ENCODE results near the gene PTPRR. TPM values are rescaled to one million over a fixed set of nuclear protein-coding genes. Genes with fewer than 3 reads are reported as not detected.

PTPRR gene
- total and polyA plus RNA-seq, 5 experiments from 2014 or later: not detected

DNA sequence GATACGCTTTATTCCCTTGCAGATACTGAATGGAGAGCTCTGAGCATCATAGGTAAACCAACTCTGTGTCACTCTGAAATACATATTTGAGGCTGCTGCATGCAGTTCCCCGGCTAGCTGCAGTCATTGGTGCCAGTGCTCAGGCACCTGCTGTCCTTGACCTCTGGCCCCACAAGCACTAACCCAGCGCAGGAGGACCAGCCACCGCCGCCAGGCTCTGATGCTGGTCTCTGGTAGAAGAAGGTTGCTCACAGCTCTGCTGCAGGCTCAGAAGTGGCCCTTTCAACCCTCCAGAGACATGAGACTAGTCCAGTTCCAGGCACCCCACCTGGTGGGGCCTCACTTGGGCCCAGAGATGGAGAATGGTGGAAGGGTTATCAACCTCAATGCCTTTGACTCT is 248.8 kb downstream of the PTPRR start:
- no peak for ATAC-seq
- H3K4me3 Mint-ChIP-seq: no peak overlapping the region
- POLR2A ChIA-PET: no interaction called here
- H3K36me3 Mint-ChIP-seq: no peaks in the 10 kb centered on the region
- H3K27ac Mint-ChIP-seq: no peak overlapping the region
- H3K27me3 Mint-ChIP-seq: peaks cover 2 to 24% (median 6%) of the 10 kb centered on the region in 5 donors
- H3K4me1 Mint-ChIP-seq: no peaks in the 10 kb centered on the region
- no peak for DNase-seq
- H3K9me3 Mint-ChIP-seq: peaks cover 0 to 9% (median 0%) of the 10 kb centered on the region in 9 donors

- Mint-ChIP-seq H3K27ac (no peak overlapping the region), H3K27me3 (peaks cover 2 to 24% (median 6%) of the 10 kb centered on the region in 5 donors), H3K4me3 (no peak overlapping the region), H3K9me3 (peaks cover 0 to 4% (median 0%) of the 10 kb centered on the region in 9 donors), H3K4me1 (no peaks in the 10 kb centered on the region), H3K36me3 (no peaks in the 10 kb centered on the region)
- ATAC-seq (no peak), DNase-seq (no peak)
- POLR2A ChIA-PET: no interaction called here
These were observed 249.6 kb downstream of the PTPRR start for GRCh38 chr12:70670948-70671347.

DNA sequence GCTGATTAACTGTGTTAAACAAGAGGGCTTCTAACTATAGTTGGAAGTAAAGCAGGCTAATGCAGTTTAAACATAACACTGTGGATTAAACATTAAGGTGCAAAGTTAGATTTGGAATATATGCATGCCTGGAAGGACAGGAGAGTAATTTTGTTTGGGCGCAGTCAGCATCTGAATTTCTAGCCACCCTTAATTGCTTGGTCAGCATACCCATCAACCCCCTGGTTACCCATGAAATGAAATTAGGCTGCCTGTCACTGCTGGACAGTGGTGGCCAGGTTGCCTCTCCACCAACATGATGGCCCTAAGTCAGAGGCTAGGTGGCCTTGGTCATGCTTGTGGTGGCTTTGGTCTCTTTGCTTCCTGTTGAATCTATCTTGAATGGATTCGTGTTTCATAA is 253.3 kb downstream of the PTPRR start:
- POLR2A ChIA-PET: no interaction called here
- peaks cover 0 to 18% (median 6%) of the 10 kb centered on the region in 5 donors for H3K27me3 Mint-ChIP-seq
- ATAC-seq (no peak), DNase-seq (no peak)
- H3K9me3 Mint-ChIP-seq: no peaks in the 10 kb centered on the region
- H3K27ac Mint-ChIP-seq: no peak overlapping the region
- no peaks in the 10 kb centered on the region for H3K36me3 Mint-ChIP-seq
- H3K4me3 Mint-ChIP-seq: no peak overlapping the region
- H3K4me1 Mint-ChIP-seq: no peaks in the 10 kb centered on the region

DNA sequence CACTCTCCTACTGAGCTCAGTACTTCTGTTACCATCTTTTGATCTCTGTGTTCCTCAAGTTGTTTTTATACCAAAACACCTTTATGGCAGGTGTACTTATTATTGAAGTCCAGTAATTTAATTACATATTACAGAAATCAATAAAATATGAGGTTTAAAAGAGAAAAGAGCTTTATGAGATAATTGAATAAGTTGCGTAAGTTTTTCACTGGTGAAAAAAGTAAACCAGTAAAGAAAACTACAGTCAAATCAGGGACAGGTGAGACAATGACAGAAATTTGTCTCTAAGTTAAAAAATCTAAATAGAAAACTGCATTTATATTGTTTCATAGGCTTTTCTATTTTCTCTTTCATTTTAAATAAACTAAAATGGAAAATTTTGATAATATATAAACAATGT is 254.2 kb downstream of the PTPRR start:
- DNase-seq (no peak), ATAC-seq (no peak)
- Mint-ChIP-seq H3K4me3 (no peak overlapping the region), H3K27me3 (peaks cover 0 to 10% (median 5%) of the 10 kb centered on the region in 5 donors), H3K27ac (no peak overlapping the region), H3K4me1 (peaks cover 0 to 4% (median 0%) of the 10 kb centered on the region in 4 donors), H3K9me3 (no peaks in the 10 kb centered on the region), H3K36me3 (no peaks in the 10 kb centered on the region)
- POLR2A ChIA-PET: no interaction called here

- no peak for ATAC-seq
- H3K4me3 Mint-ChIP-seq: no peak overlapping the region
These were observed 256.1 kb downstream of the PTPRR start for GRCh38 chr12:70664465-70664881.

GRCh38 chr12:70663838-70664237 is 256.7 kb downstream of the PTPRR start:
- POLR2A ChIA-PET: no interaction called here
- no peaks in the 10 kb centered on the region for H3K36me3 Mint-ChIP-seq
- no peaks in the 10 kb centered on the region for H3K9me3 Mint-ChIP-seq
- peaks cover 0 to 16% (median 5%) of the 10 kb centered on the region in 5 donors for H3K27me3 Mint-ChIP-seq
- H3K27ac Mint-ChIP-seq: no peak overlapping the region
- DNase-seq (no peak), ATAC-seq (no peak)
- no peak overlapping the region for H3K4me3 Mint-ChIP-seq
- H3K4me1 Mint-ChIP-seq: peaks cover 0 to 8% (median 0%) of the 10 kb centered on the region in 4 donors

More at GRCh38 chr12:70664465-70664881, 256.1 kb downstream of the PTPRR start:
- H3K36me3 Mint-ChIP-seq: no peaks in the 10 kb centered on the region
- H3K4me1 Mint-ChIP-seq: peaks cover 0 to 8% (median 0%) of the 10 kb centered on the region in 4 donors
- no peak for DNase-seq
- H3K27ac Mint-ChIP-seq: no peak overlapping the region
- H3K27me3 Mint-ChIP-seq: peaks cover 0 to 10% (median 5%) of the 10 kb centered on the region in 5 donors
- POLR2A ChIA-PET: no interaction called here
- no peaks in the 10 kb centered on the region for H3K9me3 Mint-ChIP-seq

DNA sequence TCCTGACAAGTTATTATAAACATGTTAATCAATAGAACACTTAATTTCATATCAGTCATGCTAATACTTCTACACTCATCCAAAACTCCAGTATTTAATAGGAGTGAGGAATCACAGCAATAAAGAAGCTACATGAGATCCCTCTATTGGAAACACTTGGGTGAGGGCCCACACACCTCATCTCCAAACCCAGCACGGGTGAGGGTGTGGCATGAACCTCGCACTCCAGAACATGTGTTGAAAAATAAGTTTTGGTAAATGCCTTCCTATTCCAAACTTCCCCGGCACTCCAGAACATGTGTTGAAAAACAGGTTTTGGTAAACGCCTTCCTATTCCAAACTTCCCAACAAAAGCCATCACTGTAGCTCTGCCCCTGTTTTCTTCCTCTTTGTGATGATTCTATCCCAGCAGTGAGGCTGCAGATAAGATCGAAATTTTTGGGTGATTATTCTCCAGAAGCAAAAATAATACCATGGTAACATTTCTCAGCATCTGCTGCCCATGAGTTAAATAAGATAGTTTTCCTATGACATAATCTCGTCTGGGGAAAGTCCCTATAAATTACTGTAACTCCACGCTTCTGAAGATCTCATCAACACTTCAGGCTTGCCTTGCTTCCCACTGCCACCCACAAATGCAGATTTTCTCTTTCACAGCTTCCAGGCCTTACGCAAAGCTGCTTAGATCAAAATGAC is 258.9 kb downstream of the PTPRR start:
- peaks cover 0 to 4% (median 0%) of the 10 kb centered on the region in 9 donors for H3K9me3 Mint-ChIP-seq
- no peaks in the 10 kb centered on the region for H3K36me3 Mint-ChIP-seq
- POLR2A ChIA-PET: no interaction called here
- no peak overlapping the region for H3K4me3 Mint-ChIP-seq
- no peak overlapping the region for H3K27ac Mint-ChIP-seq
- DNase-seq: no peak
- peaks cover 0 to 9% (median 3%) of the 10 kb centered on the region in 5 donors for H3K27me3 Mint-ChIP-seq
- H3K4me1 Mint-ChIP-seq: peaks cover 0 to 8% (median 0%) of the 10 kb centered on the region in 4 donors
- no peak for ATAC-seq

DNA sequence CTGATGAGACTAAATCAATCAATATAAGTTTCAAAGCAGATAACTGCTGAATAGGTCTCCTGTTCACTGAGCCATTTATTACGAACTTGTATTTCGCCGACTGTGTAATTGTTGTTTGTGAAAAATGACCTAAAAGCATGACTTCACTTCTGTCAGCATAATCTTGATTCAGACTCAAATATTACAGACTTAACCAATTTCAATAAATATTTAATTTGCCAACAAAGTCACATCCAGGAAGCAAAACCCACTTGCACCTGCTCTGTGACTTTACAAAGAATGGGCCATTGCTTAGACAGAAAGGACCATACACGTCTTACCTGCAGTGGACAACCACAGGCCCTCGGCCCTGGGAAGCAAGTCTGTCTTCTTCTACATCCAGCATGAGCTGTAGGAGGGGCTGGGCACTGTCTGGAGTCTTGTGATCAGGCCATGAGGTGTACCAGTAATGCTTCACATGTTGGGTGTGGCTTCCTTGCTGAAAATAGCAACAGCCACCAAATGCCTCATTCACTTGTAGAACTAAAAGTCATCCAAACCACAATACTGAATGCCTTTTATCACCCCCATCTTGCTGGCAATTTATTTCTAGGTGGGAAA is 259.8 kb downstream of the PTPRR start:
- H3K27ac Mint-ChIP-seq: no peak overlapping the region
- H3K36me3 Mint-ChIP-seq: no peaks in the 10 kb centered on the region
- H3K27me3 Mint-ChIP-seq: peaks cover 0 to 9% (median 3%) of the 10 kb centered on the region in 5 donors
- DNase-seq (no peak), ATAC-seq (no peak)
- H3K9me3 Mint-ChIP-seq: peaks cover 0 to 4% (median 0%) of the 10 kb centered on the region in 9 donors
- POLR2A ChIA-PET: no interaction called here
- H3K4me3 Mint-ChIP-seq: no peak overlapping the region
- peaks cover 0 to 8% (median 0%) of the 10 kb centered on the region in 4 donors for H3K4me1 Mint-ChIP-seq

DNA sequence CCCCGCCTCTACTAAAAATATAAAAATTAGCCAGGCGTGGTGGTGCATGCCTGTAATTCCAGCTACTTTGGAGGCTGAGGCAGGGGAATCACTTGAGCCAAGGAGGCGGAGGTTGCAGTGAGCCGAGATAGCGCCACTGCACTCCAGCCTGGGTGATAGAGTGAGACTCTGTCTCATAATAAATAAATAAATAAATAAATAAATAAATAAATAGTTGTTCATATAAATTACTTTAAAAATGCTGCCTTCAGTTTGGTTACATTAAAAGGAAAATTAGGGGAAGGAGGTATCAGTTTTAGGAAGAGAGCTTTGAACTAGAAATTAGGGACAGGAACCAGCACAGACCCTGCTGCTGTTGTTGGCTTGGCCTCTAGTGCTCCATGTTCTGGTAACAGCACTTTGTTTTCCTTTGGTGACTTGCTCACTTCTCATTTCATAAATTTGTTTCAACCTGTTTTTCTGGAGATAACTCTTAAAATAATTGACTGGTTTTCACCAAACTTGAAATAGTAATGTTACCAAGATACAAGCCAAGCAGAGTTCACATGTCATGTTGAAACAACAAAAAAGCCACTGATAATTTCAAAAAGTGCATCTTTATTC is 260.4 kb downstream of the PTPRR start:
- Mint-ChIP-seq H3K27me3 (peaks cover 0 to 9% (median 3%) of the 10 kb centered on the region in 5 donors), H3K9me3 (peaks cover 0 to 4% (median 0%) of the 10 kb centered on the region in 9 donors), H3K4me1 (peaks cover 0 to 8% (median 0%) of the 10 kb centered on the region in 4 donors), H3K4me3 (no peak overlapping the region), H3K27ac (no peak overlapping the region), H3K36me3 (no peaks in the 10 kb centered on the region)
- POLR2A ChIA-PET: no interaction called here
- ATAC-seq: no peak
- DNase-seq: no peak

GRCh38 chr12:70659077-70659606 is 261.4 kb downstream of the PTPRR start:
- Mint-ChIP-seq H3K27me3 (peaks cover 0 to 12% (median 3%) of the 10 kb centered on the region in 5 donors), H3K27ac (no peak overlapping the region), H3K36me3 (no peaks in the 10 kb centered on the region), H3K9me3 (peaks cover 0 to 4% (median 0%) of the 10 kb centered on the region in 9 donors), H3K4me1 (peaks cover 0 to 8% (median 0%) of the 10 kb centered on the region in 4 donors), H3K4me3 (no peak overlapping the region)
- POLR2A ChIA-PET: no interaction called here
- no peak for ATAC-seq
- no peak for DNase-seq

- POLR2A ChIA-PET: no interaction called here
- Mint-ChIP-seq H3K36me3 (no peaks in the 10 kb centered on the region), H3K4me3 (no peak overlapping the region), H3K27ac (no peak overlapping the region), H3K9me3 (peaks cover 0 to 4% (median 0%) of the 10 kb centered on the region in 9 donors), H3K27me3 (peaks cover 0 to 17% (median 3%) of the 10 kb centered on the region in 5 donors), H3K4me1 (peaks cover 0 to 8% (median 0%) of the 10 kb centered on the region in 4 donors)
- no peak for ATAC-seq
- DNase-seq: no peak
These were observed 262.8 kb downstream of the PTPRR start for GRCh38 chr12:70657616-70658286.

DNA sequence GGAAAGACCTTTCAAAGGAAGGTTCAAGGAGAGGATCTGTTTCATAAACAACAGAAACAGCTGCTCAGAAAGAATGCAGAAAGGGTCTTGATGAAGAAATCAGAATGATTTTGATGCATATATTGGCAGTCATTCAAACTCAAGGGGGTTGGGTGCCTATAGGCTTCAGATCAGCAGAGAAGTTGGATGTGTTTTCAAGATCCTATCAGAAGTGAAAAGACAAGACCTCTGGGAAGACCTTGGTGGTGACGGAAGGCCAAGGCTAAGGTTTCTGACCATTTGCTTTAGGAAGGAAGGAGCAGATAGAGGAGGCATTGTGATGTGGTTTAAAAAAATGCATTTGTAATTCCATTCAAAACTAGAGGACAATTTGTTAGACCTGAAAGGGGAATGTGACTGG is 268.1 kb downstream of the PTPRR start:
- POLR2A ChIA-PET: no interaction called here
- Mint-ChIP-seq H3K4me3 (no peak overlapping the region), H3K9me3 (no peaks in the 10 kb centered on the region), H3K27ac (no peak overlapping the region), H3K36me3 (no peaks in the 10 kb centered on the region), H3K27me3 (peaks cover 3 to 18% (median 4%) of the 10 kb centered on the region in 5 donors), H3K4me1 (no peaks in the 10 kb centered on the region)
- ATAC-seq: no peak
- DNase-seq: no peak

All from naive thymus-derived CD8-positive, alpha-beta T cell (primary cell).